ENCODE results near the gene PSMD12. TPM values are rescaled to one million over a fixed set of nuclear protein-coding genes. Genes with fewer than 3 reads are reported as not detected.
"Not testable (repeated sequence)": the region's sequence is repeated elsewhere in the genome, so short reads cannot be mapped to it uniquely, and the experiment has no call there.

PSMD12 gene
- total RNA-seq, 2 experiments from 2014 or later, result 100 to 101 TPM

DNA sequence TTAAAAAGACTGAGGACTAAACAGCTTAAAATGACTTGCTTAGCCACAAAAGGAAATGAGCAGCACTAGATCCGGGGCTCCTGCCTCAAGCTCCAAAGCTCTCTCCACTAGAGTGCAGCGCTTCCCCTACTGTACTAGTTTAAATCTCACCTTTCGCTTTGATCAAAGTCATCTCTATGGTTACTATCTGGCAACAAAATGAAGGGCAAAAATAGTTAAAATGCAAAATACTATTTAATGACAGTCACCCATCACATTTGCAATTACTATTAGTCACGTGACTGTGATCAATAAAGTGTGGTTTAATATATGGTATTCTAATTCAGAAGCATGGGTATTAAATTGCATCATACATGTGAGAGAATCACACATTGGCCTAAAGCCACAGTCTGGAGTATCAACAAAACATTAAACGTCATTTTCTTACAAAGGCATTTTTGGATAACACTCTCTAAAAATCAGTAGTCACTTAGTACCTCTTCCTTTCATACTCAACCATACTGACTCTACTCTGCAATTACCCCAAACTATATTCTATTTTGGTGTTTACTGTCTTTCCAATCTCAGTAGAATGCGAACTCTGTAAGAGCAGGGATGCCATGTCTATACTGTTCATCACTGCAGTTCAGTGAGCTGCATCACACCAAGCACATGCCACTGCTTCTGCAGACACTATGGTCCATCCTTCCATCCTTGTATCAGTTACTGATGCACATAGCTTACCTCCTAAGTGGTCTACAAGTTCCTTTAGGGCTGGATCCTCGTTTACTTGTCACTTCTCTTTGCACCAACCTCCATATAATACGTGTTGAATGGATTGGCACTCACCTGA, 6.2 kb downstream of the PSMD12 start:
- peaks cover 53% of the 10 kb centered on the region for H3K36me3 Mint-ChIP-seq (ENCODE audit: low read depth)
- ChIA-PET POLR2A (interaction anchor here (0.6 to 0.8 kb wide), 2 partner anchors 18 to 81 kb away, joined by 3 to 4 read pairs; no protein-coding TSS in a partner anchor), CTCF (interaction anchor here (0.8 to 3.4 kb wide), 3 partner anchors 11 to 18 kb away, joined by 4 to 28 read pairs (median 10); no protein-coding TSS in a partner anchor)
- no peaks in the 10 kb centered on the region for H3K27me3 Mint-ChIP-seq
- intact Hi-C loops (cut with DNase I, micrococcal nuclease), result loop anchor here (5.0 to 10.0 kb wide), 2 partner anchors 118 to 1055 kb away; partner anchors contain the start of gene PRKCA (in 1 of the 2)
- DNase-seq, result peak; percentile 76
- peaks cover 74% of the 10 kb centered on the region for H3K4me1 Mint-ChIP-seq
- H3K9me3 Mint-ChIP-seq (ENCODE audit: low read depth), result no peaks in the 10 kb centered on the region
- peak overlapping the region; percentile 47 for H3K4me3 Mint-ChIP-seq
- peak overlapping the region; percentile 87 for H3K27ac Mint-ChIP-seq
- ATAC-seq, result peak; percentile 85

DNA sequence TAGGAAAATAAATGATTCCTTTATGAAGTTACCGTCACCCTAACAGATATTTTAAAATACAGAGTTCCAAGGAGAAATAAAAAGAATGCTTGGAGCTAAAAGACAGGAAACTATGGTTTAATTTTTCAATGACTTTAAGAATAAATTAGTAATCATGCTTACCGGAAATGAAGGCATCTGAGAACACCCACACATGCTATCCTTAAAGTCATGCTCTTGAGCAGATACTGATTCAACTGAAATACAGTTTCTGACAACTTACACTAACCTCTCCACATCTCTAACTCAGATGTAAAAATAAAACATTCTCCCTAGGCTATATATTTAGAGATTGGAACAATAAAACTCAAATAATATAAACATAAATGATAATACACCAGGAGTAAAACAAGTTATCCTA, 7.8 kb downstream of the PSMD12 start:
- POLR2A ChIA-PET, result interaction anchor here (1.0 kb wide), 1 partner anchor 12 kb away, joined by 3 read pairs; no protein-coding TSS in a partner anchor
- Mint-ChIP-seq H3K9me3 (ENCODE audit: low read depth) (no peaks in the 10 kb centered on the region), H3K27me3 (no peaks in the 10 kb centered on the region), H3K4me3 (peak overlapping the region; percentile 57), H3K4me1 (peaks cover 63% of the 10 kb centered on the region), H3K36me3 (ENCODE audit: low read depth) (peaks cover 57% of the 10 kb centered on the region), H3K27ac (peak overlapping the region; percentile 89)
- peak; percentile 58 for ATAC-seq
- intact Hi-C loops (cut with DNase I, micrococcal nuclease), result no loop called here
- CTCF ChIA-PET, result interaction anchor here (0.7 to 3.4 kb wide), 4 partner anchors 15 to 131 kb away, joined by 3 to 28 read pairs (median 6); no protein-coding TSS in a partner anchor
- DNase-seq, result no peak

DNA sequence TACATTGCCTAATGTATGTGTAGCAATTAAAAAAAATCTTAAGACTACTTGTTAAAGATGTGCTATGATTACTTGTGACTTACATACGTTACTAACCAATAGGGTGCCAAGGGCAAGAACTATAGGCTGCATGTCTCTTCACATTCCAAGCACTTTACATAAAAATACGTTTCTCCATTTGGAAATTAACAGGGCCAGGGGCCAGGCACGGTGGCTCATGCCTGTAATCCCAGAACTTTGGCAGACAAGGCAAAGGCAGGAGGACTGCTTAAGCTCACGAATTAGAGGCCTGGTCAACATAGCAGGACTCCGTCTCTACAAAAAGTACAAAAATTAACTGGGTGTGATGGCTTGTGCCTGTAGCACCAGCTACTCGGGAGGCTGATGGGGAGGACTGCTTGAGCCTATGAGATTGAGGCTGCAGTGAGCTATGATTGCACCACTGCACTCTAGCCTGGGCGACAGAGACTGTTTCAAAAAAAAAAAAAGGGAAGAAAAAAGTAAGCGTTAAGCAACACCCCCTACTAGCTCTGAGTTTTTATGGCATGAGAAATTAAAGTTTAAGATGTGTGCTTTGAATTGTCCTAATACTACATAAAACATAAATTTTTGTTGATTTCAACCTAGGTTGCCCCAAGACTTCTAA, 12.3 kb downstream of the PSMD12 start:
- no peak overlapping the region for H3K4me3 Mint-ChIP-seq
- no peaks in the 10 kb centered on the region for H3K9me3 Mint-ChIP-seq (ENCODE audit: low read depth)
- H3K36me3 Mint-ChIP-seq (ENCODE audit: low read depth), result peaks cover 51% of the 10 kb centered on the region
- H3K27me3 Mint-ChIP-seq, result no peaks in the 10 kb centered on the region
- DNase-seq, result no peak
- POLR2A ChIA-PET, result interaction anchor here (0.6 to 0.7 kb wide), 2 partner anchors 153 to 162 kb away, joined by 3 to 6 read pairs; no protein-coding TSS in a partner anchor
- CTCF ChIA-PET, result interaction anchor here (1.4 to 2.2 kb wide), 2 partner anchors 11 to 21 kb away, joined by 4 to 6 read pairs; no protein-coding TSS in a partner anchor
- no peak for ATAC-seq
- intact Hi-C loops (cut with DNase I, micrococcal nuclease), result no loop called here
- no peak overlapping the region for H3K27ac Mint-ChIP-seq
- peaks cover 21% of the 10 kb centered on the region for H3K4me1 Mint-ChIP-seq

DNA sequence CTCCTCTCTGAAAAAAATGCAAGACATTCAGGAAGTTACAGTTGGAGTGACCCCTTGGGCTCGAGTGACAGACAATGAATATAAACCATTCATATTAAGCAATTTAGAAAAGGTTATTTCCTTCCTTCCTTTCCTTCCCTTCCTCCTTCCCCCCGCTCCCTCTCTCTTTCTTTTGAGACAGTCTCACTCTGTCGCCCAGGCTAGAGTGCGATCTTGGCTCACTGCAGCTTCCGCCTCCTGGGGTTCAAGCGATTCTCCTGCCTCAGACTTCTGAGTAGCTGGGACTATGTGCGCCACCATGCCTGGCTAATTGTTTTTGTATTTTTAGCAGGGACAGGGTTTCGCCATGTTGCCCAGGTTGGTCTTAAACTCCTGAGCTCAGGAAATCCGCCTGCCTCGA, 13.2 kb downstream of the PSMD12 start:
- Mint-ChIP-seq H3K9me3 (ENCODE audit: low read depth) (no peaks in the 10 kb centered on the region), H3K4me1 (peaks cover 13% of the 10 kb centered on the region), H3K4me3 (no peak overlapping the region), H3K27me3 (no peaks in the 10 kb centered on the region), H3K36me3 (ENCODE audit: low read depth) (peaks cover 58% of the 10 kb centered on the region), H3K27ac (no peak overlapping the region)
- POLR2A ChIA-PET, result interaction anchor here (0.5 to 1.3 kb wide), 5 partner anchors 9 to 210 kb away, joined by 3 to 6 read pairs (median 3); partner anchors contain the start of gene PSMD12
- no peak for DNase-seq
- intact Hi-C loops (cut with DNase I, micrococcal nuclease), result no loop called here
- no peak for ATAC-seq
- CTCF ChIA-PET, result interaction anchor here (1.4 to 2.2 kb wide), 2 partner anchors 12 to 22 kb away, joined by 4 to 6 read pairs; no protein-coding TSS in a partner anchor

DNA sequence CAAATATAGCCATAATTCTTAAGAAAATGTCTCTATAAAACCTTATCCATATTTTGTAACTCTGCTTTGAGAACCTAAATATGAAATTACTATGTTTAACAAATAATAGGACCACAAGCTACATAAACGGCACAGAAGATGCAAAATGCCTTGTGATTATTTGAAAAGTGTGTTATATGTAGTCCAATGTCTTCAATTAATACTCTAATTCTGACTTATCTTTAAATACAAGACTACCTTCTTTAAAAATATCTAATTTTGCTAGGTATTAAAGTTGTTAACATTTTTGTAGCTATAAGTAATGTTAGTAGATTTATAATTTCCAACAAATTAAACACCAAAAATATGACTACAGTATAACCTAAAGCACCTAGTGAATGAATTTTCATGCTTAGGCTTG, 17.0 kb downstream of the PSMD12 start:
- Mint-ChIP-seq H3K4me3 (no peak overlapping the region), H3K27me3 (no peaks in the 10 kb centered on the region), H3K4me1 (no peaks in the 10 kb centered on the region), H3K27ac (no peak overlapping the region), H3K36me3 (ENCODE audit: low read depth) (peaks cover 57% of the 10 kb centered on the region), H3K9me3 (ENCODE audit: low read depth) (no peaks in the 10 kb centered on the region)
- DNase-seq (no peak), ATAC-seq (no peak)
- ChIA-PET POLR2A (interaction anchor here (0.6 kb wide), 1 partner anchor 8 kb away, joined by 5 read pairs; no protein-coding TSS in a partner anchor), CTCF (interaction anchor here (0.6 to 1.4 kb wide), 5 partner anchors 9 to 226 kb away, joined by 3 to 4 read pairs (median 3); no protein-coding TSS in a partner anchor)
- intact Hi-C loops (cut with DNase I, micrococcal nuclease), result loop anchor here in 1 of 2 experiments (10.0 kb wide), 1 partner anchor 215 kb away; no protein-coding TSS in a partner anchor

DNA sequence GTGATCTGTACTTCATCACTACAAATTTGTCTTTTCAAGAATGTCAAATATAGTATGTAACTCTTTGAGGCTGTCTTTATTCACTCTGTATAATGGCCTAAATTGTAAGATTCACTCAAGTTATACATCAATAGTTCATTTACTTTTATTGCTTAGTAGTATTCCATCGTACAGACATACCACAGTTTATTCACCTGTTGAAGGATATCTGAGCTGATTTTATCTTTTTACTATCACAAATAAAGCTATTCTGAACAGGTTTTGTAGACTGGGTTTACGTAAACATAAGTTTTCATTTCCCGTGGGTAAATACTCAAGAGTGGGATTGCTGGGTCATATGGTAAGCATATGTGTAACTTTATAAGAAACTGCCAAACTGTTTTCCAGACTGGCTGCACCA, 18.6 kb downstream of the PSMD12 start:
- CTCF ChIA-PET, result no interaction called here
- H3K27me3 Mint-ChIP-seq, result no peaks in the 10 kb centered on the region
- POLR2A ChIA-PET, result no interaction called here
- H3K36me3 Mint-ChIP-seq (ENCODE audit: low read depth), result peaks cover 55% of the 10 kb centered on the region
- no peak for ATAC-seq
- H3K4me1 Mint-ChIP-seq, result no peaks in the 10 kb centered on the region
- no peak overlapping the region for H3K4me3 Mint-ChIP-seq
- DNase-seq, result no peak
- intact Hi-C loops (cut with DNase I, micrococcal nuclease), result loop anchor here in 1 of 2 experiments (10.0 kb wide), 1 partner anchor 213 kb away; no protein-coding TSS in a partner anchor
- H3K9me3 Mint-ChIP-seq (ENCODE audit: low read depth), result no peaks in the 10 kb centered on the region
- no peak overlapping the region for H3K27ac Mint-ChIP-seq

DNA sequence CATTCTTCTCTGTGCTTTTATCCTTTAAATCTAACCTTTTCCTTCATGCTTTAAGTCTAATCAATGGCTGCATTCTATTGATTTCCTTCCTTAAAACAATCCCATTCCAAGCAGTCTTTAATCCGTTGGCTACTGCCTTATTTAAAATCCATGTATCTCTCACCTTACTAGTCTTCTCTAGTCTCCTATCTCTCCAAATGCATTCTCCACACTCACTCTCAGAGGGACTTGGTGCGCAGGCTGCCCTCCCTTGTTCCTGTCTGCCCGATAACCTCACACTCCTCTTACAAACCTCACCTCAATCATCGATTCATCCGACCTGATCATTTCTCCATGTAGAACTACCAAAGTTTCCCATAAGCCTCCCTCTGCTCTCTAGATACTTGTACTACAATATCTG, 23.1 kb downstream of the PSMD12 start:
- POLR2A ChIA-PET, result interaction anchor here (1.1 kb wide), 1 partner anchor 13 kb away, joined by 3 read pairs; no protein-coding TSS in a partner anchor
- H3K36me3 Mint-ChIP-seq (ENCODE audit: low read depth), result peaks cover 58% of the 10 kb centered on the region
- CTCF ChIA-PET, result interaction anchor here (1.0 kb wide), 1 partner anchor 132 kb away, joined by 3 read pairs; no protein-coding TSS in a partner anchor
- H3K9me3 Mint-ChIP-seq (ENCODE audit: low read depth), result no peaks in the 10 kb centered on the region
- H3K27ac Mint-ChIP-seq, result peak overlapping the region; percentile 35
- intact Hi-C loops (cut with DNase I, micrococcal nuclease), result loop anchor here in 1 of 2 experiments (10.0 kb wide), 1 partner anchor 208 kb away; no protein-coding TSS in a partner anchor
- no peak overlapping the region for H3K4me3 Mint-ChIP-seq
- ATAC-seq (no peak), DNase-seq (no peak)
- H3K27me3 Mint-ChIP-seq, result no peaks in the 10 kb centered on the region
- H3K4me1 Mint-ChIP-seq, result no peaks in the 10 kb centered on the region

DNA sequence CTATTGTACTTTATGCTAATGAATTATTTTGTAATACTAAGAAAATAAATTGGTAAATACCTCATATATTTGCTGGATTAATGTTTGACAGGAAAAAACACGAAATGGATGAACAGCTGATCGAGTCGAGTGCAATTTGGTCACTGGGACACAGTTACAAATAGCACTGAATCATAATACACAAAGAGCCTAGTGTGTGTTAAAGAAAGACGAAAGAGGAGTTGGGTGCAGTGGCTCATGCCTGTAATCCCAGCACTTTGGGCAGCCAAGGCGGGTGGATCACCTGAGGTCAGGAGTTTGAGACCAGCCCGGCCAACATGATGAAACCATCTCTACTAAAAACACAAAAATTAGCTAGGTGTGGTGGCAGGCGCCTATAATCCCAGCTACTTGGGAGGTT, 28.0 kb downstream of the PSMD12 start:
- H3K27me3 Mint-ChIP-seq; H3K4me1 Mint-ChIP-seq; H3K27ac Mint-ChIP-seq; H3K4me3 Mint-ChIP-seq; DNase-seq; intact Hi-C loops (cut with DNase I, micrococcal nuclease); ATAC-seq; POLR2A ChIA-PET; H3K9me3 Mint-ChIP-seq (ENCODE audit: low read depth): not testable (repeated sequence)
- H3K36me3 Mint-ChIP-seq (ENCODE audit: low read depth), result peaks cover 30% of the 10 kb centered on the region
- CTCF ChIA-PET, result interaction anchor here (0.7 to 1.3 kb wide), 3 partner anchors 11 to 64 kb away, joined by 3 read pairs; no protein-coding TSS in a partner anchor

DNA sequence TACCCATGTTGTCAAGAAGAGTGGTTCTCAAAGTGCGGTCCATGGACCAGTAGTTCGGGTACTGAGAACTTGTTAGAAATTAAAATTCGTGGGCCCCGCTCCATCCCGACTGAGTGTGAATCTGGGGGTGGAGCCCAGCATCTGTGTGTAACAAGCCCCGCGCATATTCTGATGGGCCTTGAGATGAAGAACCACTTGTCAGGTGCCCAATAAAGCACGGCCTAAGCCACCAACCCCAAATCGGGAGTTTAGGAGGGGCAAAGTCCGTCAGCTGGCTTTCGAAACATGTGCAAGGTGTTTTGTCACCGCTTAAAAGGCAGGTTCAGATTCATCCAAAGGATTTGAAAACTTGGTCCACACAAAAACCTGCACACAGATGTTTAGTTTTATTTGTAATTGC, 29.5 kb downstream of the PSMD12 start:
- ChIA-PET POLR2A (no interaction called here), CTCF (no interaction called here)
- no peaks in the 10 kb centered on the region for H3K9me3 Mint-ChIP-seq (ENCODE audit: low read depth)
- no peaks in the 10 kb centered on the region for H3K4me1 Mint-ChIP-seq
- no peak for DNase-seq
- no peak for ATAC-seq
- H3K36me3 Mint-ChIP-seq (ENCODE audit: low read depth), result peaks cover 23% of the 10 kb centered on the region
- no peak overlapping the region for H3K4me3 Mint-ChIP-seq
- H3K27me3 Mint-ChIP-seq, result no peaks in the 10 kb centered on the region
- intact Hi-C loops (cut with DNase I, micrococcal nuclease), result no loop called here
- H3K27ac Mint-ChIP-seq, result no peak overlapping the region

DNA sequence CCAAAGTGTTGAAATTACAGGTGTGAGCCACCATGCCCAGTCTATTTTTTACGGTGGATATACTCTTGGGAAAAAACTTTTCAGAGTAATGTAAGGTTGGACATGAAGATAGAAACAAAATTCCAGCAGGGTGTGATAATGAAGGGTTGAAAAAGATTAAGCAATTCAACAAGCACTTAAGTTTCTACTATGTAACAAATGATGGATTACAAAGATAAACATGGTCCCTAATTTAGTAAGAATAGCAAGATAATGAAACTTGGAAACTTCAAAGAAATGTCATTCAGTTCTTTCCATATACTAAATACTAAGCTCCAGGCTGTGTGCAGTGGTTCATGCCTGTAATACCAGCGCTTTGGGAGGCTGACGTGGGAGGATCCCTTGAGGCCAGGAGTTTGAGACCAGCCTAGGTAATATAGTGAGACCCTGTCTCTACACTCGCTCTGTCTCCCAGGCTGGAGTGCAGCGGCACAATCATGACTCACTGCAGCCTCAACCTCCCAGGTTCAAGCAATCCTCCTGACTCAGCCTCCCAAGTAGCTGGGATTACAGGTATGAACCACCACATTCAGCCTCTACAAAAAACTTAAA, 31.0 kb downstream of the PSMD12 start:
- ChIA-PET POLR2A (interaction anchor here (0.6 kb wide), 1 partner anchor 73 kb away, joined by 4 read pairs; no protein-coding TSS in a partner anchor), CTCF (interaction anchor here (0.7 kb wide), 1 partner anchor 79 kb away, joined by 3 read pairs; no protein-coding TSS in a partner anchor)
- intact Hi-C loops (cut with DNase I, micrococcal nuclease), result no loop called here

DNA sequence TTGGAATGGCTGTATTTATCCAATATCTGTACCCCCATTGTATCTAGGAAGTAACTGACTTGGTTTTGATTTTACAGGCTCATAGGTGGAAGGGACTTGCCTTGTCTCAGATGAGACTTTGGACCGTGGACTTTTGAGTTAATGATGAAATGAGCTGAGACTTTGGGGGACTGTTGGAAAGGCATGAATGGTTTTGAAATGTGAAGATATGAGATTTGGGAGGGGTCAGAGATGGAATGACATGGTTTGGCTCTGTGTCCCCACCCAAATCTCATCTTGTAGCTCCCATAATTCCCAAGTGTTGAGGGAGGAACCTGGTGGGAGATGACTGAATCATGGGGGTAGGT, 34.2 kb downstream of the PSMD12 start:
- H3K4me3 Mint-ChIP-seq; DNase-seq; H3K27ac Mint-ChIP-seq; CTCF ChIA-PET; intact Hi-C loops (cut with DNase I, micrococcal nuclease); H3K9me3 Mint-ChIP-seq (ENCODE audit: low read depth); H3K36me3 Mint-ChIP-seq (ENCODE audit: low read depth); H3K27me3 Mint-ChIP-seq; ATAC-seq; H3K4me1 Mint-ChIP-seq; POLR2A ChIA-PET: not testable (repeated sequence)

More for the DNA sequence above, 31.0 kb downstream of the PSMD12 start:
- H3K4me1 Mint-ChIP-seq, result no peaks in the 10 kb centered on the region
- no peaks in the 10 kb centered on the region for H3K9me3 Mint-ChIP-seq (ENCODE audit: low read depth)
- no peak overlapping the region for H3K27ac Mint-ChIP-seq
- DNase-seq, result no peak
- no peaks in the 10 kb centered on the region for H3K27me3 Mint-ChIP-seq
- ATAC-seq, result no peak
- H3K36me3 Mint-ChIP-seq (ENCODE audit: low read depth), result peaks cover 9% of the 10 kb centered on the region
- H3K4me3 Mint-ChIP-seq, result no peak overlapping the region

Measured in activated CD4-positive, alpha-beta T cell treated with anti-CD3 and anti-CD28 coated beads for 36 hours (primary cell).